GM12872 (cell line): ENCODE measurements around the gene SNAPC2.

Experiments used
- CTCF ChIP-seq: IDR thresholded peaks from 3 replicates; pipeline ENCODE4 v1.5.1; 2011; ENCODE audit warnings: low read depth, mild to moderate bottlenecking, low read length, moderate library complexity; ENCODE audit not compliant: insufficient read depth

SNAPC2 gene

GRCh38 chr19:7908078-7908699 is 11.9 kb upstream of the SNAPC2 start:
- no peak for TF ChIP-seq CTCF

GRCh38 chr19:7908742-7909461 is 11.2 kb upstream of the SNAPC2 start:
- TF ChIP-seq CTCF, result no peak

GRCh38 chr19:7909471-7910067 is 10.6 kb upstream of the SNAPC2 start:
- no peak for TF ChIP-seq CTCF

- TF ChIP-seq CTCF, result no peak
These were observed 9.6 kb upstream of the SNAPC2 start for GRCh38 chr19:7910321-7911161.

GRCh38 chr19:7911508-7912143 is 8.5 kb upstream of the SNAPC2 start:
- TF ChIP-seq CTCF, result no peak

- TF ChIP-seq CTCF, result no peak
These were observed 7.9 kb upstream of the SNAPC2 start for GRCh38 chr19:7912144-7912696.
